Mucosa of descending colon (tissue), 3 donors: ENCODE results near the gene FBXO22. TPM values are rescaled to one million over a fixed set of nuclear protein-coding genes. Genes with fewer than 3 reads are reported as not detected.

Experiments
- ATAC-seq: fragments of 200-7000 bp; cut with Tn5 transposase; one replicate; pipeline ENCODE4 v1.9.1; 2020; ENCODE audit warnings: mild to moderate bottlenecking, moderate library complexity
- DNase-seq, 3 donors: peaks; one replicate each; pipeline ENCODE4 v3.0.0-alpha.2; 2020
- H3K36me3 ChIP-seq: fragments of 200-600 bp; one replicate; pipeline ENCODE4 v1.8.0; 2021; ENCODE audit warnings: low read depth, mild to moderate bottlenecking
- H3K4me1 ChIP-seq: fragments of 200-600 bp; one replicate; pipeline ENCODE4 v1.8.0; 2021; ENCODE audit warnings: low read depth, mild to moderate bottlenecking
- H3K4me3 ChIP-seq: fragments of 200-600 bp; one replicate; pipeline ENCODE4 v1.8.0; 2021; ENCODE audit warnings: mild to moderate bottlenecking
- H3K9me3 ChIP-seq: fragments of 200-600 bp; one replicate; pipeline ENCODE4 v1.8.0; 2021; ENCODE audit warnings: mild to moderate bottlenecking
- intact Hi-C, 2 donors: fragments of 100-400 bp; cut with DNase I in 1 of 2; cut with micrococcal nuclease in 1 of 2; formaldehyde crosslinking; loops; one replicate each; pipeline versions ENCODE4 v1.11.0 to v1.11.1; 2022; cut with DNase I, micrococcal nuclease
- total RNA-seq, 3 donors: library from RNA; stranded (reverse); fragmentation: NEBNext Ultra II Directional in 2 of 3; extraction: Animal tissue kit (Norgen Biotek cat#: 25700) in 2 of 3; gene quantifications; one replicate each; pipeline versions ENCODE4 v1.2.1 to v1.2.4, GENCODE V29; 2021 to 2023
- TF ChIP-seq, protein P1 (sequence below): fragments of 200-600 bp; IDR thresholded peaks from one replicate; pipeline ENCODE4 v1.8.0; 2022; ENCODE audit warnings: antibody characterized with exemption, mild to moderate bottlenecking
- donor health status: DM: no; HTN: no; CAD: no; lungs with moderate emphysema.
- donor health status: DM: no; HTN: no; CAD: no.
- donor health status: DM: no; HTN: yes; CAD: no.

The FBXO22 gene
- total RNA-seq, 3 donors from 2014 or later: 19.4 to 27.8 (median 20.7) TPM

DNA sequence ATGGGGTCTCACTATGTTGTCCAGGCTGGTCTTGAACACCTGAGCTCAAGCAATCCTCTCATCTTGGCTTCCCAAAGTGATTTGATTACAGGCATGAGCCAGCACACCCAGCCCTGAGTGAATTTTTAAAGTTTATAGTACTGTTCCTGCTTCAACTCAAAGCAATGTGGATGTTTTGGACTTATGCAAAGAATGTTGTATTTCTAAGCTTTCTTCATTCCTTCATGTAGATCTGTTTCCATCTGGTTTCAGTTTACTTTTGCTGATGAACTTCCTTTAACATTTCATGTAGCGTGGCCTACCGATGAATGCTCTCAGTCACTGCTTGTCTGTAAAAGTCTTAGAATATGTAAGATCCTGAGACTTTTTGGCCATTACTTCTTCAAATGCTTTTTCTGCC, 85.4 kb downstream of the FBXO22 start:
- Histone ChIP-seq H3K4me3 (no peak overlapping the region), H3K9me3 (no peaks in the 10 kb centered on the region), H3K36me3 (no peaks in the 10 kb centered on the region), H3K4me1 (no peaks in the 10 kb centered on the region)
- intact Hi-C loops: no loop called here
- no peak for DNase-seq
- ATAC-seq: no peak
- TF ChIP-seq, protein P1, sequence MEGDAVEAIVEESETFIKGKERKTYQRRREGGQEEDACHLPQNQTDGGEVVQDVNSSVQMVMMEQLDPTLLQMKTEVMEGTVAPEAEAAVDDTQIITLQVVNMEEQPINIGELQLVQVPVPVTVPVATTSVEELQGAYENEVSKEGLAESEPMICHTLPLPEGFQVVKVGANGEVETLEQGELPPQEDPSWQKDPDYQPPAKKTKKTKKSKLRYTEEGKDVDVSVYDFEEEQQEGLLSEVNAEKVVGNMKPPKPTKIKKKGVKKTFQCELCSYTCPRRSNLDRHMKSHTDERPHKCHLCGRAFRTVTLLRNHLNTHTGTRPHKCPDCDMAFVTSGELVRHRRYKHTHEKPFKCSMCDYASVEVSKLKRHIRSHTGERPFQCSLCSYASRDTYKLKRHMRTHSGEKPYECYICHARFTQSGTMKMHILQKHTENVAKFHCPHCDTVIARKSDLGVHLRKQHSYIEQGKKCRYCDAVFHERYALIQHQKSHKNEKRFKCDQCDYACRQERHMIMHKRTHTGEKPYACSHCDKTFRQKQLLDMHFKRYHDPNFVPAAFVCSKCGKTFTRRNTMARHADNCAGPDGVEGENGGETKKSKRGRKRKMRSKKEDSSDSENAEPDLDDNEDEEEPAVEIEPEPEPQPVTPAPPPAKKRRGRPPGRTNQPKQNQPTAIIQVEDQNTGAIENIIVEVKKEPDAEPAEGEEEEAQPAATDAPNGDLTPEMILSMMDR: no peak

DNA sequence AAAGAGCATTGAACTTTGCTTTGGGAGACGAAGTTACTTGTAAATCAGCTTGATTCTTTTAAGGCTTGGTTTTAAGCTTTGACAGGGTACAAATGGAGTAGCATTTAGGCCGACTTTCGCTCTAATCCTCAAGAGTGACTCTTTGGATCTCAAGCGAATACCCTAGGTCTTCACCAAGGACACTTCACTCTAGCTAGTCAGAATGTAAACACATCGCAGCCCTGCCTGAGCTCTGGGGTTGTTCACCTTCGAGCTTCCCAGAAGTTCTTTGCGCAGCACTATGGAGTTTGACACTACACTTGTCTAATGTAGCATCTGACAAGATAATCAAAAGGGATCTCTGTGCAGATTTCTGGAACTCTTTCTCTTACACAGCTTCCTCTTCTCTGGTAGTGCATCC, 86.2 kb downstream of the FBXO22 start:
- TF ChIP-seq, protein P1: no peak
- no peak overlapping the region for H3K4me3 ChIP-seq
- DNase-seq: no peak
- no peaks in the 10 kb centered on the region for H3K9me3 ChIP-seq
- H3K36me3 ChIP-seq: no peaks in the 10 kb centered on the region
- intact Hi-C loops: no loop called here
- ATAC-seq: no peak
- no peaks in the 10 kb centered on the region for H3K4me1 ChIP-seq

Other genes with a start within 250 kb of the FBXO22 start
- gene CSPG4, start 191.0 kb upstream of the FBXO22 start, total RNA-seq: 10 to 100 TPM in 1 of 3 donors, 1 to 10 TPM in 2; 3.0 to 86.8 (median 7.8) TPM
- gene UBE2Q2, start 60.4 kb upstream of the FBXO22 start, total RNA-seq: 10 to 100 TPM; 18.2 to 50.3 (median 18.4) TPM
- 1 to 10 TPM in 2 of 3 donors, under 1 TPM in 1; 0.95 to 3.3 (median 3.1) TPM for gene NRG4, start 108.5 kb downstream of the FBXO22 start, total RNA-seq
- gene TMEM266, start 156.1 kb downstream of the FBXO22 start, total RNA-seq: under 1 TPM; 0.12 to 0.16 (median 0.14) TPM